Effector CD8-positive, alpha-beta T cell (primary cell): ENCODE measurements around the gene COA4.

Source experiments
- DNase-seq: peaks from one replicate; lab custom pipeline; 2025; lab: John Stamatoyannopoulos, UW

Gene COA4

DNA sequence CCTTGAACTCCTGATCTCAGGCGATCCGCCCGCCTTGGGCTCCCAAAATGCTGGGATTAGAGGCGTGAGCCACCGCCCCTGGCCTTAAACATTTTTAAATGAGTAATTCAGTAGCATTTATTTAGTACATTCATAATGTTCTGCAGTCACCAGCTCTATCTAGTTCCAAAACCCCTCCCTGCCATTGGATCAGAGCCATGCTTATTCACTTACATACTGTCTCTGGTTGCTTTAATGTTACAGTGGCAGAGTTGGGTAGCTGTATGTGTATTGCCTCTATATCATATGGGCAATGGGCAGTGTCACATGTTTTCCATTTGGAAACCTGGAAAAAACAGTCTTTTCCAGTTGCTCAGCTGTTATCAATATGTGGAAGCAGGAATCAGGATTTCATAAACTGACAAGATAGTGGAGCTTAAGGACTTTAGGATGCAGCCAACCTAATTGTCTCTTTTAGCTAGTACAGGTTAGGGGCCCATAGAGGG is 10.5 kb downstream of the COA4 start:
- no peak for DNase-seq

DNA sequence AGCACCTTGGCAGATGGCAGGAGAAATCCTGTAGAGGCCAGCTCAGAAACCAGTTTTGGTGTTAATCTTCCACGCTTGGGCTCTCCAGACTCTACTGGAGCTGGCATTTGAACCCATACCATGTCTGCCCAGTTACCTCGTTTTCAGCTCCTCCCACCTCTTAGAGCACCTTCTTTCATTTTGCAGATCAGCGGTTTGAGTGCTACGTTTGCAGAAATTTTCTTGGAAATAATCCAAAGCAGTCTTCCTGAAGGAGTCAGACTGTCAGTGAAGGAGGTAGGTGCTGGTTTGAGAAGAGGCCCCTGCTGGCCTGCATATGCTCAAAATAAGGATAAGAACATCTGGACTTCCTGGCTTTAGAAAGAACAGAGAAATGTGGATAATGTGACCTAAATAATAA is 13.7 kb downstream of the COA4 start:
- no peak for DNase-seq

DNA sequence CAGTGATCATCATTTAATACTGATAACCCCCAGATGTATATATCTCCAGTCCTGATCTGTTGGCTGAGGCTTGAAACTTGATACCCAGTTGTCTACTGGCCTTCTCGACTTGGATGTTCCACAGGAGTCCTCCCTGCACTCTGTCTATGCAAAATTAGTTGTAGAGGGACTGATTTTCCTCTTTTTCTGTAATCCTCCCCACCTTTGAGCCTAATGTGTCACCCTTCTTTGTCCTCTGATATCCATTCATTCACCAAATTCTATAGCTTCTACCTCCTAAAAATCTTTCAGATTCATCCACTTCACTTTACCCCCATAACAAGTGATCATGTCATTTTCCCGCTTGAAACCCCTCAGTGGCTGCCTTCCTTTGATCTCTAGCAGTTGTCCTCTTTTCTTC is 16.4 kb downstream of the COA4 start:
- no peak for DNase-seq

GRCh38 chr11:73859671-73860070 is 17.0 kb downstream of the COA4 start:
- no peak for DNase-seq

DNA sequence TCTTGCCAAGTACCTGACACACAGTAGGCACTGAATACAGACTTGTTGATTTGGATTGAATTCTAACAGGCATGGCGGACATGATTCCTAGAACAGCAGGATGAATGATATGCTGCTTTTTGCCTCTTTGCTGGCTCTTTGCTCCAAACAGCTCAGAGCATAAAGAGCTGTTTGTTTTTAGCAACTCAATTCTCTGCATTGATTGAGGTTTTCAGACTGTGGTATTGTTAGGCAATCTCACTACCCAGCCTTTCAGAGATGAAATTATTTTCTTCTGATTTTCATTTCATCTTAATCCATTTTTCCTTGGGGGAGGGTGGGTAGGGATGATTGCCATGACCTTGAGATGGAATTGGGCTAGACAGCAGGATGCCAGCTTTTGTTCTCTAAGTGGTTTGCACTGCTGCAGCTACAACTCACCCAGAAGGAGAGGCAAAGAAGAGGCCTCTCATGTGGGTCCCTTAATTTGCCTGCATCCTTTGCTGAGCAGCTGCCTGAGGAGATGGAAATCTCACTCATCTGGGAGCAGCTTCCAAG is 20.5 kb downstream of the COA4 start:
- no peak for DNase-seq

DNA sequence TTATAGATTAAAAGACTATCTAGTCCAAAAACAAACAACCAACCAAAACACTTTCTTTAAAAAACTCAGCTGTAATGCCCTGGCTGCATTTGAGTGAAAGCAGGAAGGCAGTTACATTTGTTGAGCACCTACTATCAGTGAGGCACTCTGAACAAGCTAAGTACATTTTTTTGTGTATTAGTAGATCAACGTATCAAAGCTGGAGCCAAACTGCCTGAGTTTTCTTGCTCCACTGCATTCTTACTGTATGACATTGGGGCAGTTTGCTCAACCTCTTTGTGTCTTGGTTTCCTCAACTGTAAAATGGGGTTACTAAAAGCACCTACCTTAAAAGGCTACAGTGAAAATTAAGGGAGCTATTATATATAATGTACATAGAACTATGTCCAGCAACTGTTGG is 22.0 kb downstream of the COA4 start:
- DNase-seq: no peak

- no peak for DNase-seq
These were observed 24.6 kb downstream of the COA4 start for GRCh38 chr11:73852049-73852448.

DNA sequence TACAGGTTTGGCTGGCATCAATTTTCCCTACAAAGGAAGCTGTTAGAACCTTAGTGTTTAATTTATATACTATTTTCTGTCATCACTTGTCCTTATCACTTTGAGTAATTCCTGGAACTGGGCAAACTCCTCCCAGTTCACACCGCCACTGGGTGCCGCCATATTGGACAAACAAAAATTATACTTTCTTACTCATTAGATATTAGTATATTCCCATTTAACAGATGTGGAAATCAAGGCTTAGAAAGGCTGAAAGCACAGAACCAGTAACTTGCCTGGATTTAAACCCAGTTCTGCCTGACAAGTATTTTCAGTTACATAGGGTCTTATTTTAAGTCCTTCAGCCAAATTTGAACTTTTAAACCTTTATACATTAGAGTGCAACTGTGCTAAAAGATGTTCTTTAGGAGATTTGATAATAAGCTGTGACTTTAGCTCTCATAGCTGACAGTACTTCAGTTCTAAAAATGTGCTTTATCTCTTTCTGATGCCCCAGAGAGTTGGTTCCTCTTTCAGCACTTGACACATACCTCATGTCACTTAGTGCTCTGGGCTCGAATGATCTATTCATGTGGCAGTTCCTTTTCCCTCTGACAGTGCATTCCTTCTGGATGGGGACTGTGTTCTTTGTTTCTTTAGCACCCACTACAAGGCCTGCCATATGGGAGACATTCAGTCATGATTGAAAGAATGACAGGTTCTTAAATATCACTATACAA is 25.4 kb downstream of the COA4 start:
- DNase-seq: no peak

GRCh38 chr11:73839123-73839457 is 37.6 kb downstream of the COA4 start:
- DNase-seq: no peak

DNA sequence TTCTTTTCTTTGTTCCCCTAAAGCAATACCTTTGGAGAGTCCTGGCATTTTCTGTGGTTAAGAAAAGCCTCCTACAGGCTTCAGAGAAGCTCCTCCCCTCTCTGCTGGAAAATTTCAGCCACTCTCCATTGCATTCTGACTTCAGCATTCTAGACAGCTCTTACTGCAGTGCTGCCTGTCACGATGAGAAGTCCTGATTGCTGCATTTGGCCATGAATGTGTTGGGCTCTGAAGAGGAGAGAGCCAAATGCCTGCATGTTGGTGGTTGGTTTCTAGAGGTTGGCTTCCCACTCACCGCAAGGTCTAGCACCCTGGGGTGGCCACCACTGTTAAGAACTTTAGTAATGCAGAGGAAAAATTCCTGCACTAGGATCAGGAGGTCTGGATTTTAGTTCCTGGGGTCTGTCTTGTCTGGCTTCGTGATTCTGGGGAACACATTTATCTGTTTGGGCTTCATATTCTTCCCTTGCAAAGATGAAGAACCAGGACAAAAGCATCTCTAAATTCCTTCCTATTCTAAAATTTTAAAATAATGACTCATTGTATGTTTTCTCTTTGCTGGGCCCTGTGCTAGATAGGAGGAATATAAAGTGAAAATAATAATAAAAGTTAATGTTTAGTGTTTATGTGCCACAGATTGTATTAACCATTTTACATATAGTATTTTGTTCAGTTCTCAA is 38.1 kb downstream of the COA4 start:
- DNase-seq: no peak

- no peak for DNase-seq
These were observed 43.6 kb downstream of the COA4 start for GRCh38 chr11:73833067-73833466.

DNA sequence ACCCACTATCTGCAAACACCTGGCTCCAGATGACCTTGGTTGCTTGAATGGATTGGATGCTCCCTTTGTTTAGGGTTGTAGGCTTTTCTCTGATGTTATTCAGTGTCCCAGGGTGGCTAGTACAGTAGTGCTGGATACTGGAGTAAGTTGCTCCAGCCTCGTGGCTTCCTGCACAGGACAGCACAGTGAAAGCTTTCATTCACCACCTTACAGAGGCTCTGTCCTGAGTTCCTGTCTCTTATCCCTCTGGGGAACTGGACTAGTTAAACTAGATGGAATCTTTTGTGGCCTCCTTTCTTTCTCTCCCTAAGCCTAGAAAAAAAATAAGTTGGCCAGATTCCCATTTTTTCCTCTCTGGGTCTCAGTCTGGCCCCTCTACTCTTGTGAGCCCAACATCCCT is 46.4 kb downstream of the COA4 start:
- no peak for DNase-seq
